ENCODE data around the gene ARHGEF19.

GRCh38 chr1:16189921-16190621, 22.4 kb downstream of the ARHGEF19 start:
- no peak for TF ChIP-seq CTCF (IDR thresholded peaks at IDR 0.05 in 8 of 11, conservative IDR thresholded peaks at IDR 0.05 in 3 of 11)
- TF ChIP-seq POLR2A (IDR thresholded peaks at IDR 0.05): no peak

All from spleen (tissue), 7 donors.